KMS-11 (cell line): Measurements from ENCODE around the gene PHF5A.
"Not testable (repeated sequence)": the region's sequence is repeated elsewhere in the genome, so short reads cannot be mapped to it uniquely, and the experiment has no call there.

Source experiments
- H2AFZ ChIP-seq: fragments of 200-600 bp; sonication (generic); 2 replicates; pipeline ENCODE4 v1.6.1; 2016; ENCODE audit warnings: antibody characterized with exemption, mixed run types, low read depth
- H3K27ac ChIP-seq: fragments of 200-600 bp; sonication (generic); 2 replicates; pipeline ENCODE4 v1.6.1; 2016; ENCODE audit warnings: mild to moderate bottlenecking, mixed run types
- H3K27me3 ChIP-seq: fragments of 200-600 bp; sonication (generic); 2 replicates; pipeline ENCODE4 v1.6.1; 2017; ENCODE audit warnings: mild to moderate bottlenecking, low read depth, mixed run types, moderate library complexity; ENCODE audit not compliant: insufficient read depth
- H3K36me3 ChIP-seq: fragments of 200-600 bp; sonication (generic); 2 replicates; pipeline ENCODE4 v1.6.1; 2017; ENCODE audit warnings: mild to moderate bottlenecking, mixed run types; ENCODE audit not compliant: insufficient read depth
- H3K4me1 ChIP-seq: fragments of 200-600 bp; sonication (generic); 2 replicates; pipeline ENCODE4 v1.6.1; 2016; ENCODE audit warnings: mild to moderate bottlenecking, low read depth, mixed run types; ENCODE audit not compliant: poor library complexity, severe bottlenecking
- H3K4me2 ChIP-seq: fragments of 200-600 bp; sonication (generic); 2 replicates; pipeline ENCODE4 v1.7.0; 2016; ENCODE audit warnings: mild to moderate bottlenecking, mixed run types
- H3K4me3 ChIP-seq: fragments of 200-600 bp; sonication (generic); IDR thresholded peaks from 2 replicates; pipeline ENCODE4 v1.6.1; 2017; ENCODE audit warnings: low read depth, low read length, mixed read lengths; ENCODE audit not compliant: insufficient read depth
- H3K79me2 ChIP-seq: fragments of 200-600 bp; sonication (generic); 2 replicates; pipeline ENCODE4 v1.6.1; 2016; ENCODE audit warnings: low read depth, mixed run types; ENCODE audit not compliant: insufficient read depth
- H3K9ac ChIP-seq: fragments of 200-600 bp; sonication (generic); 2 replicates; pipeline ENCODE4 v1.6.1; 2016; ENCODE audit warnings: mild to moderate bottlenecking, mixed run types
- H4K20me1 ChIP-seq: fragments of 200-600 bp; sonication (generic); 2 replicates; pipeline ENCODE4 v1.6.1; 2016; ENCODE audit warnings: mild to moderate bottlenecking, mixed run types; ENCODE audit not compliant: insufficient read depth
- TF ChIP-seq, protein P1 (sequence below): fragments of 200-600 bp; sonication (generic); conservative IDR thresholded peaks from 2 replicates; pipeline ENCODE4 v1.6.1; 2017; ENCODE audit warnings: low read depth, mild to moderate bottlenecking, antibody characterized with exemption, low read length, moderate library complexity, mixed read lengths

PHF5A gene

DNA sequence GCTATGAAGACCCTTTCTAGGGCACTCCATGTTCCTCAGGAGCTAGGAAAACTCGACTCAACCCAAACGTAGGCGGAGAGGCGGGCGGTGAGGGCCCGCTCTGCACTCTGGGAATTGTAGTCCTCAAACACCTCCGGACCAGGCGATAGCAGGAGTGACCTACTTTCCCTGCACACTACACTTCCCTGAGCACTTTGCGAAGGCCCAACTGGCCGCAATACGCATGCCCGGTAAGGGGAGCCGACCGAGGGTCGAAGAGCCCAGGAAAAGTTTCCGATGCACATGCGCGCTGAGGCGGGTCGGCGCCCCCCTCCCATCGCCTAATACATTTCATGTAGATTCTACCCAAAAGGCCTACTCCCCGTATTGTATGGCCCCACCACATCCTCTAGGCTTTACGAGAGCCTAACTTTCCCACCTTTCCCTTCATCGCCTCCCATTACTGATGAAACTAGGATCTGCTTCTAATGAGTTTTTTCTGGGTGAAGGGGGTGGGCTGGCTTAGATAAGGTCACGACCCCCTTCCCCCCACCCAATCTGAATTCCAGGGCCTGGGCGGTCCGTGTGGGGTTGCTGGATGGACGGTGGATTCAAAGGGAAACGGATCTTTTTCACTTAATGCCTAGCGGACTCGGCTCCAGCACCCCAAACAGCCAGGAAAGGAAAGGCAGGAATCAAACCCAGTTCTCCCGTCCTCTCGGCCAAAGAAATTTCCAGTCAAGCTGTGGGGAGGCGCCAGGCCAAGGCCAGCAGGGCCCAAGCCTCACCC is 23.9 kb downstream of the PHF5A start:
- Histone ChIP-seq H3K4me3 (peak overlapping the region; percentile 44), H3K4me2 (peak overlapping the region; percentile 90), H3K27ac (peak overlapping the region; percentile 97), H4K20me1 (no peaks in the 10 kb centered on the region; the same call in 1 of the 2 replicates), H3K27me3 (no peaks in the 10 kb centered on the region), H3K9ac (peak overlapping the region; percentile 99), H2AFZ (no peak overlapping the region), H3K79me2 (peaks cover 78% of the 10 kb centered on the region), H3K4me1 (peaks cover 48% of the 10 kb centered on the region), H3K36me3 (no peaks in the 10 kb centered on the region)
- TF ChIP-seq, protein P1, sequence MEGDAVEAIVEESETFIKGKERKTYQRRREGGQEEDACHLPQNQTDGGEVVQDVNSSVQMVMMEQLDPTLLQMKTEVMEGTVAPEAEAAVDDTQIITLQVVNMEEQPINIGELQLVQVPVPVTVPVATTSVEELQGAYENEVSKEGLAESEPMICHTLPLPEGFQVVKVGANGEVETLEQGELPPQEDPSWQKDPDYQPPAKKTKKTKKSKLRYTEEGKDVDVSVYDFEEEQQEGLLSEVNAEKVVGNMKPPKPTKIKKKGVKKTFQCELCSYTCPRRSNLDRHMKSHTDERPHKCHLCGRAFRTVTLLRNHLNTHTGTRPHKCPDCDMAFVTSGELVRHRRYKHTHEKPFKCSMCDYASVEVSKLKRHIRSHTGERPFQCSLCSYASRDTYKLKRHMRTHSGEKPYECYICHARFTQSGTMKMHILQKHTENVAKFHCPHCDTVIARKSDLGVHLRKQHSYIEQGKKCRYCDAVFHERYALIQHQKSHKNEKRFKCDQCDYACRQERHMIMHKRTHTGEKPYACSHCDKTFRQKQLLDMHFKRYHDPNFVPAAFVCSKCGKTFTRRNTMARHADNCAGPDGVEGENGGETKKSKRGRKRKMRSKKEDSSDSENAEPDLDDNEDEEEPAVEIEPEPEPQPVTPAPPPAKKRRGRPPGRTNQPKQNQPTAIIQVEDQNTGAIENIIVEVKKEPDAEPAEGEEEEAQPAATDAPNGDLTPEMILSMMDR, result no peak

DNA sequence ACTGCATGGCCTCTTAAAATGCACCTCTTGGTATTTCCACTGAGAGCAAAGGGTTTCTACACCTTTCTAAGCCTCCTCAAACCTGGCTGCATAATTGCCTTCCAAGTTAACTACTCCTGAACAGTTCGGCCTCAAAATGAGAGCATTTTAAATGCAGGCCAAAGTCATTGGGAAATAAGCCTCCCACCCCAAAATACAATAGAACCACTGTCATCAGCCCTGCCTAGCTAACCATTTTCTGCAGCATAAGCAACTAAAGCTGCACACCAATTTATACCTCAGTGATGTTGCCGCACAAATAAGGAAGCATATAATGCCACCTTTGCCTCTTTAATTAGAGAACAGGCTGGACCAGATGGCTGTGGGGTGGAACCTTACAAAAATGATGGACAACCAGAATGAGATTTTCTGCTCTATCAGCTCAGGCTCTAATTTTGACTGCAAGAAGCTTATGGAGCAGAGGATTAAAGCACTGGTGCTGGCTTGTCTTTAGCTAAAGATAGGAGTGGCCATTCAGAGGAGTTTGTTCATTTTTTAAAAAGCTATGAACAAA is 26.2 kb downstream of the PHF5A start:
- Histone ChIP-seq H3K36me3 (no peaks in the 10 kb centered on the region), H3K4me2 (peak overlapping the region; percentile 3; the same call in 1 of the 2 replicates), H3K79me2 (peaks cover 91% of the 10 kb centered on the region), H3K27me3 (no peaks in the 10 kb centered on the region), H4K20me1 (no peaks in the 10 kb centered on the region; the same call in 1 of the 2 replicates), H3K27ac (peak overlapping the region; percentile 12; the same call in 1 of the 2 replicates), H3K4me1 (peaks cover 51% of the 10 kb centered on the region), H3K4me3 (no peak overlapping the region), H2AFZ (no peak overlapping the region), H3K9ac (no peak overlapping the region)
- TF ChIP-seq, protein P1, result no peak

DNA sequence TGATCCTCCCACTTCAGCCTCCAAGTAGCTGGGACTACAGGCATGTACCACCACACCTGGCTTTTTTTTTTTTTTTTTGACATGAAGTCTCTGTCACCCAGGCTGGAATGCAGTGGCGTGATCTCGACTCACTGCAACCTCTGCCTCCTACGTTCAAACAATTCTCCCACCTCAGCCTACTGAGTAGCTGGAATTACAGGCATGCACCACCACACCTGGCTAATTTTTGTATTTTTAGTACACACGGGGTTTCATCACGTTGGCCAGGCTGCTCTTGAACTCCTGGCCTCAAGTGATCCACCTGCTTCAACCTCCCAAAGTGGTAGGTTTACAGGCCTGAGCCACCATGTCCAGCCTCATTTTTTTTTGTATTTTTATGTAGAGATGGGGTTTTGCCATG is 28.0 kb downstream of the PHF5A start:
- H3K27me3 ChIP-seq, H3K9ac ChIP-seq, H3K4me2 ChIP-seq, H3K36me3 ChIP-seq, H3K27ac ChIP-seq, H3K4me3 ChIP-seq, H4K20me1 ChIP-seq, H2AFZ ChIP-seq: not testable (repeated sequence)
- Histone ChIP-seq H3K4me1 (peaks cover 51% of the 10 kb centered on the region), H3K79me2 (peaks cover 89% of the 10 kb centered on the region)

DNA sequence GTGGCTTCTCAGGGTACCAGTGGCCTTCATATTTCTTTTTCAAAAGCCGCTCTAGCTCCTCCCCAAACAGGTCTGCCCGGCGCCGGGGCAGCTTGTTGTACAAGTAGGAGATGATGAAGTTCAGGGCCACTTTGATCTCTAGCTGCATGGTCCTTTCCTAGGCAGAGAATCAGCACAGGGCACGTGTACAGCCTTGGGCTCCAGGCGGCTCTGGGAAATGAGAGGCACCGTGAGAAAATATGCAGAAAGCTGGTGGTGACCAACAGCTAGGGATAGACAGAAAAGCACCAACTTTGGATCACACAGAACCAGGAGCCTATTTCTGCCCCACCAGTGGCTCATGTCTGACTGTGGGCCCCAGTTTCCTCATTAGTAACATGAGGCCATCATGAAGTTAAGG is 31.3 kb downstream of the PHF5A start:
- TF ChIP-seq, protein P1, result no peak
- Histone ChIP-seq H4K20me1 (no peaks in the 10 kb centered on the region; the same call in 1 of the 2 replicates), H3K36me3 (no peaks in the 10 kb centered on the region; the same call in 1 of the 2 replicates)

More for the DNA sequence above, 31.3 kb downstream of the PHF5A start:
- H3K9ac ChIP-seq, result no peak overlapping the region
- H3K4me2 ChIP-seq, result no peak overlapping the region
- H3K27ac ChIP-seq, result no peak overlapping the region
- no peaks in the 10 kb centered on the region for H3K27me3 ChIP-seq
- no peak overlapping the region for H3K4me3 ChIP-seq
- peaks cover 33% of the 10 kb centered on the region for H3K4me1 ChIP-seq
- H2AFZ ChIP-seq, result no peak overlapping the region
- H3K79me2 ChIP-seq, result peaks cover 61% of the 10 kb centered on the region
